ENCODE results near the gene EFCAB12.

- TF ChIP-seq YY1 (IDR thresholded peaks at IDR 0.05; ENCODE audit: insufficient read depth, insufficient read length) (no peak), ZNF274 (IDR thresholded peaks at IDR 0.05; ENCODE audit: low read depth, low read length) (no peak)
Measured at GRCh38 chr3:129386984-129387383, 41.5 kb downstream of the EFCAB12 start.
